GM12873 (cell line): ENCODE results near the gene FRMD8.

Experiments
- TF ChIP-seq, protein P1 (sequence below): IDR thresholded peaks from 2 replicates; pipeline ENCODE4 v1.5.1; 2012; ENCODE audit warnings: low read depth, mild to moderate bottlenecking, moderate library complexity, low read length, control low read depth; ENCODE audit not compliant: insufficient read depth; ENCODE audit errors: missing control alignments

Gene FRMD8

DNA sequence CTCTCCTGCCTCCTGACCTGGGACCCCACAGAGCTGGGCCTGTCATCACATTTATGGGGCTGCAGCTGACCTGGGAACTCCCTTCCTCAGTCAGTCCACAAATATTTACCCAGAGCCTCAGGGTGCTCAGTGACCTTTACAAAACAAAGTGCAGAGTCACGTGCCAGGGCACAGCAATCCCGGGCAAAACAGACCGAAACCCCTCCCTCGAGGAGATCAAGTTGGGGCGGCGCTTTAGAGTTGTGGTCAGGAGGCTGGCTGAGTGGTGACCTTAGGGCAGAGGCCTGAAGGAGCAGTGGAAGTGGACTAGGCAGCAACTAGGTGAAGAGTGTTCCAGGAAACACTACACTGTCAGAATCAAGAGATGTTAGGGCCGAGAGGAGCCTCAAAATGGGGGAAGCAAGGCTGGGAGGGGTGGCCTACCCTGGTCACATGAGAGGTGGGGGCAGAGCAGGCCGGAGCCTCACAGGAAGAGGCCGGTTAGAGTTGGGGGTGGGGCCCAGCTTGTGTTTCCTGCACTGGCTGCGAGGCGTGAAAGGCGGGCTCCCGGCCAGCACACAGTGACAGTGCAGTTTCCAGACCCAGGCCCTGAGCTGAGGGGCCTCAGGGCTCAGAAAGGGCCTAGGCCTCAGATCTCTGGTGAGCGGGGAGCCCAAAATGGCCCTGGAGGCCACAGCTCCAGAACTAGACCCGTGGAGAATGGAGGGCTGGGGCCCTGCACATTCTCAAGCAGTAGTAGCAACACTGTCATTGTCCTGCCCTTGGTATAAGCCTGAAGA is 32.4 kb downstream of the FRMD8 start:
- TF ChIP-seq, protein P1, sequence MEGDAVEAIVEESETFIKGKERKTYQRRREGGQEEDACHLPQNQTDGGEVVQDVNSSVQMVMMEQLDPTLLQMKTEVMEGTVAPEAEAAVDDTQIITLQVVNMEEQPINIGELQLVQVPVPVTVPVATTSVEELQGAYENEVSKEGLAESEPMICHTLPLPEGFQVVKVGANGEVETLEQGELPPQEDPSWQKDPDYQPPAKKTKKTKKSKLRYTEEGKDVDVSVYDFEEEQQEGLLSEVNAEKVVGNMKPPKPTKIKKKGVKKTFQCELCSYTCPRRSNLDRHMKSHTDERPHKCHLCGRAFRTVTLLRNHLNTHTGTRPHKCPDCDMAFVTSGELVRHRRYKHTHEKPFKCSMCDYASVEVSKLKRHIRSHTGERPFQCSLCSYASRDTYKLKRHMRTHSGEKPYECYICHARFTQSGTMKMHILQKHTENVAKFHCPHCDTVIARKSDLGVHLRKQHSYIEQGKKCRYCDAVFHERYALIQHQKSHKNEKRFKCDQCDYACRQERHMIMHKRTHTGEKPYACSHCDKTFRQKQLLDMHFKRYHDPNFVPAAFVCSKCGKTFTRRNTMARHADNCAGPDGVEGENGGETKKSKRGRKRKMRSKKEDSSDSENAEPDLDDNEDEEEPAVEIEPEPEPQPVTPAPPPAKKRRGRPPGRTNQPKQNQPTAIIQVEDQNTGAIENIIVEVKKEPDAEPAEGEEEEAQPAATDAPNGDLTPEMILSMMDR = no peak

- TF ChIP-seq, protein P1 = no peak
These were observed 33.0 kb downstream of the FRMD8 start for GRCh38 chr11:65419460-65419771.

GRCh38 chr11:65419772-65420481 is 33.5 kb downstream of the FRMD8 start:
- TF ChIP-seq, protein P1 = no peak

- TF ChIP-seq, protein P1 = no peak
These were observed 34.1 kb downstream of the FRMD8 start for GRCh38 chr11:65420506-65420905.

GRCh38 chr11:65420979-65421793 is 34.7 kb downstream of the FRMD8 start:
- TF ChIP-seq, protein P1 = no peak

GRCh38 chr11:65421794-65422632 is 35.6 kb downstream of the FRMD8 start:
- TF ChIP-seq, protein P1 = no peak
